Activated CD4-positive, alpha-beta T cell treated with anti-CD3 and anti-CD28 coated beads, Interleukin-2, Interleukin-4, amounts not matched to agents 100 ng/mL and 50 ng/mL, durations not matched to agents 16 hours and 8 hours (primary cell): Measurements from ENCODE around the gene IGF2BP2.
"Not testable (repeated sequence)": the region's sequence is repeated elsewhere in the genome, so short reads cannot be mapped to it uniquely, and the experiment has no call there.

Experiments used
- DNase-seq: peaks from one replicate; pipeline ENCODE4 v3.0.0-alpha.2; 2020; ENCODE audit warnings: low spot score

Gene IGF2BP2

DNA sequence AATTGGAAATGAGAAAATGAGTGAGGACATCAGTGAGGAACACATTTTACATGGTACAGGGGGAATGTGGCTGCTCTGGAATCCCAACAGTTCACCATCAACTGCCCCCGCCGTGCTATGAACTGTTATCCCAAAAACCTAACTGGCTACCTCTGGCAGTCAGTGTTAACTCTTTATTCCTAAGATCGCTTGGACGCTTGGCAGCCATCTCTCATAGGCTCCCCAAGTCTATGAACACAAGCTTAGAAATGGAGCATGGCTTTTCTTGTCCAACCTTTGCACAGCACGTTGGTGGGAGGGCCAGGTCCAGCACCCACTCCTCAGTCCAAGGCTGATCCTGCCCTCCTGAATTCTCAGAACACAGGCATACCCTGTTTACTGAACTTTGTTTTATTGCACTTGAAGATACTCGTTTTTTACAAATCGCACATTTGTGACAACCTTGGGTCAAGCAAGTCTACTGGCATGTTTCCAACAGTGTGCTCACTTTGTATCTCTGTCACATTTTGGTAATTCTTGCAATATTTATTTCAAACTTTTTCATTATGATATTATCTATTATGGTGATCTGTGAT lies 185.1 kb downstream of the IGF2BP2 start:
- DNase-seq, result no peak

- DNase-seq, result not testable (repeated sequence)
These were observed 186.2 kb downstream of the IGF2BP2 start for GRCh38 chr3:185638651-185639050.

- DNase-seq, result no peak
These were observed 187.5 kb downstream of the IGF2BP2 start for GRCh38 chr3:185637388-185637787.

DNA sequence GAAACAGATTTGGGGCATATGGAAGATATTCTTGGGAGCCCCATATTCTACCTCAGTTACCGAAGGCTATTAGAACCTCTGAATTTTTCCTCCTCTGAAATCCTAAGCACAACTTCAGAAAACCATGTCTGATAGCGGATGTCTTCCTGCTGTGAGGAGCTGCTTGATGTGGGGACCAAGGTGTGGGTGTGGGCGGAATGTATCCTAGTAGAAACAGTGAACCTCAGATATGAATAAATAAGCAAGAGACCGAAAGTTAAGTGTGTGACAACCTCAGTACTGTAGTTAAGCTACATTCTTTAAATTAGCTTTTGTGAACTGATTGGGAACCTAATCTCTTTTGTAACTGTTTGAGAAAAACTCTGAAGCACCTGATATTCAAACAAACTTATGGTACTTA lies 191.8 kb downstream of the IGF2BP2 start:
- no peak for DNase-seq

DNA sequence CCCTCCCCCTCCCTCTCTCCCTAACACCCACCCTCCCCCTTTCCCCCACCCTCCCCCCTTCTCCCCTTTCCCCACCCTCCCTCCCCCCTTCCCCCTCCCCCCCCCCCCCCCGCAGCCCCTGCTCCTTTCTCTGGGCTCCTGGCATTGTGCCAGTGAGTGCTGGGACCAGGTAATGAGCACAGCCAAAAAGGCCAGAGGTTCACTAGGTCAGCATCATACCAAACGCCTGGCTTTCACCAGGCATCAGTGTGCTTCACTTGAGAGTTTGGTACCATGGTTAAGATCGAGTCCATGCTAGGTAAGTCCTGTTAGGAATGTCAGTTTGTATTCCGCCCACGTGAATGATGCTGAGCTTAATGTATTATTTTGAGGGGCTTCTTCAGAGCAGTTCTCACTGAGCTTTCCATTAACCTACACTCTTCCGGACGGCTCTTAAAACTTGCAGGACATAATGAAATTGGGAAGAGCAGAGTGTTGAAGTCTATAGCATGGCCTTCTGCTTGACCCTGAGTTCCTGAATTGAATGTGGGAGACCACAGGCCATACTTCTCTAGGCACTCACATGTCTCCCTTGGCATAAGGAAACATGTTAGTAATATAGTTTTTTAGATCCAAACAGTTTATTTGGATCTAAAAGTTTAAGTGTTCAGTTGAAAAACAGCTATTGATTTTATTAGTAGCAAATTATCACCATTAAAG lies 193.2 kb downstream of the IGF2BP2 start:
- DNase-seq, result no peak

DNA sequence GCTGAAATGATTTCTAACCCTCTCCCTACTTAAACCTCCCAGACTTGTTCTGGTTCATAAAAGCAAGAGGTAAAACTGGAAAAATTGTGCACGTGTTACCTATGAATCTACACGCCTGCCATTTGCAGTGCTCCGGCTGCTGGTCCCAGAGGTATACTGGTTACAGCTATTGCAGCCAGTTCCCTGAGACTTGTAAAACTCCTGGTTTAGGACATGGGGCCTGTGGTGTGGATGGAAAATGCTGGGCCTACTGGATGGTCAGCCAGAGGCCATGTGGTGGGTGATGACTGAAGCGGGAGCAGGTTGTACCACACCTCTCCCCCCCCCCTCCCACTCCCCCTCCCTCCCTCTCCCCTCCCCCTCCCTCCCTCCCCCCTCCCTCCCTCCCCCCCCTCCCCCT lies 193.7 kb downstream of the IGF2BP2 start:
- no peak for DNase-seq

DNA sequence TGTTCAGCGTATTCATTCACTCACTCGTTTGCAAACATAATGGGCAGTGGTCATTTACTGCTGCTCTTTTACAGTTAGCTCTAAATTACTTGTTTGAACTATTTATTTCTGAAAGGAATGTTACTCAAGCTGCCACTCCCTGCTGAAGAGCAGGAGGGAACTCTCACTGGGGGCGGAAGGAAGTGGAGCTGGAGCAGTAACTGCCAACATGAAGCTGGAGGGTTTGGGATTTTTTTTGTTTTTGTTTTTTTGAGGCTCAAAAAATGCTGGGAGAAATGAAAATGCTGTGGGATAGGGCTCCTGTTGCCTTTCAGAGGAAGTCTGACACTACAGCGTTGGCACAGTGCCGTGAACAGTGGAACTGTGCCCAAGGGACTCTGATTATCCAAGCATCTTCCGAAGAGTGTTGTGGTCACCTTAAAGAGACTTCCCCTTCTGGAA lies 194.6 kb downstream of the IGF2BP2 start:
- no peak for DNase-seq

GRCh38 chr3:185629554-185630181 lies 195.2 kb downstream of the IGF2BP2 start:
- no peak for DNase-seq

- DNase-seq, result no peak
These were observed 199.1 kb downstream of the IGF2BP2 start for GRCh38 chr3:185625784-185626183.

DNA sequence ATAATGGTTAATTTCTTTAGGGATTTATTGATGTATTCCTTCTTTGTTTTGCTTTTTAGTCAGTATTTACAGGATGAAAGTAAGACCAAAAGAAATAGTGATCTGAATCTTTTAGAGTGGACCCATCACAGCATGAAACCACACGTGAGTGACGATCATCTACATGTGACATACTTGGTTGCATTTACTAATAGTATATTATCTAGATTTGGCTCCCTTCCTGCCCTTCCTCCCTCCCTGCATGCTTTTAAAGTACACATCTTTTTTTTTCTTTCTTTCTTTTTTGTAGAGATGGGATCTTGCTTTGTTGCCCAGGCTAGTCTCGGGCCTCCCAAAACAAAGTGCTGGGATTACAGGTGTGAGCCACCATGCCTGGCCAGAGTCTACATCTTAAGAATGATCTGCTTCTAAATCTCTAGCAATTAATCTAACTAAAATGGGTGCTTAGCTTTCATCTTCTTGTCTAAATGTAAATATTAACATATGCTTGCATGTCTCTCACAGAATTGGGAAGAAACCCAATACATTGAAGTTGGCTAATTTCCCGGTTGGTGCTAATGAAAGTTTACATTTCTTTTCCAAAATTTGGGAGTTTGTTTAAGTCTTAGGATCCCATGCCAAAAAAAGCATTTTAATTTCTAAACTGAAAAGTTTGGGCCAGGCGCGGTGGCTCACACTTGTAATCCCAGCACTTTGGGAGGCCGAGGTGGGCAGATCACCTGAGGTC lies 200.7 kb downstream of the IGF2BP2 start:
- DNase-seq, result no peak

DNA sequence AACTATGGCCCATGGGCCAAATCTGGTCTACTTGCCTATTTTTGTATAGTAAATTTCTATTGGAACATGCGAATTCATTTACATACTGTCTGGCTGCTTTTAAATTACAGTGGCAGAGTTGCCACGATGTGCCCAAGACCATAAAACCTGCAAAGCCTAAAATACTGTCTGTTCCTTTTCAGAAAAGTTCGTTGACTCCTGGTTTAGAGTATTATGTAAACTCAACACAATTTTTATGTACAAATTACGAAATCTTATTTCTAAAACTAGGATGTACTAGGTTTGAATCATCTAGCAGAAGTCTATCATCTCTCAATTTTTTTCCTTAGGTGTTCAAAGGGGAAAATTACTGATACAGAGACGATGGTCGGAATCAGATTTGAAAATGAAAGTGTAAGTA lies 211.8 kb downstream of the IGF2BP2 start:
- DNase-seq, result no peak

DNA sequence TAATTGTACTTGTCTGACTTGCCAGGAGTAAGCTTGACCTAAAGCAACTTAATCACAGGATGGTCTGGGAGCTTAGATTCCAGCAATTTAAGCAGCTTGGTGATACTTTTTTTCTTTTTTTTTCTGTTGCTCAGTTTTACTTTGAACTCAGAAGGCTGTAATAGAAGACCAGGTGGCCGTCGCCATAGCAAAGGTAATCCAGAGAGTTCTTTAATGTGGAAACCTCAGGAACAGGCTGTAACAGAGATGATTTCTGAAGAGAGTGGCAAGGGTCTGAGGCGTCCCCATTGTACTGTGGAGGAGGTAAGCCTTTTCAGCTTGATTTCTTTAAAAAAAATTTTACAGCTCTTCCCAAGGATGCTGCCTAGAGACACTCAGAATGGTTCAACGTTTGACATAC lies 218.6 kb downstream of the IGF2BP2 start:
- no peak for DNase-seq

DNA sequence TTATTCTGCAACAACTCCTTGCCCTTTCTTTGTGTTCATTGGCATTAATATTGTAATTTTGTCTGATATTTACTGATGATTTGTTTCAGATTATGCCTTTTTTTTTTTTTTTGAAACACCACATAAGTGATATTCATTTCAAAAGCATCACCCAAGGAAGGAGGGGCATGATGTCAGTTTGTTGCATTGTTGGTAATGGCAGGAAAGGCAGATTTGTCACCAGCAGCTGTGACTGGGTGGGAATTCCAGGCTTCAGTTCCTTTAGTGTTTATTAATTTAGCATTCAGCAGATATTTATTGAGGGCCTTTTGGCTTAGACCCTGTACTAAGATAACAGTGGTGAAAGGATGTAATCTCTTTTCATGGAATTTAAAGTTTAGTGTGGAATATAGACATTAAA lies 219.3 kb downstream of the IGF2BP2 start:
- no peak for DNase-seq

GRCh38 chr3:185595526-185595925 lies 229.3 kb downstream of the IGF2BP2 start:
- DNase-seq, result no peak

DNA sequence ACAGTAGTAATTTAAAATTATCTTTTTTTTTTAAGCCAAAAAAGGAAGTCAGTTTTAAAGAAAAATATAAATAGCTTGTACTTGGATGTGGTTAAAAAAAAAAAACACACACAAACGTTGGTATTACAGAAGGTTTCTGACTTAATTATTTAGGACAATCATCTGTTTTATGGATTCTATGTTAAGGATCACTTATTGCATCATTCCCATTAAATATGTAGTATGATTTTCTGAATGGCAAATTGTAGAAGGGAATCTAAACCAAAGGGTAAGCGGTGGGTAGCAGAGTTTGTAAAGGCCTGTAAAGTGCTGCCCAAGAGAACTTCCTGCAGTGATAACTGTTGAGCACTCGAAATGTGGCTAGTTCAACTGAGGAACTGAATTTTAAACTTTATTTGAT lies 230.8 kb downstream of the IGF2BP2 start:
- DNase-seq, result no peak
